22Rv1 (cell line): ENCODE results near the gene CCDC187.
A peak's percentile ranks its signal among the peaks of the same experiment; 100 is the strongest.

Experiments used
- H3K27ac ChIP-seq: fragments of 450-650 bp; 2 replicates; pipeline ENCODE4 v1.5.1; 2017
- CTCF ChIP-seq: fragments of 450-650 bp; IDR thresholded peaks from 2 replicates; pipeline ENCODE4 v1.5.1; 2017; ENCODE audit warnings: mild to moderate bottlenecking
- ZFX ChIP-seq: fragments of 450-650 bp; IDR thresholded peaks from 2 replicates; pipeline ENCODE4 v1.6.1; 2017; ENCODE audit warnings: antibody characterized with exemption, borderline replicate concordance

CCDC187 gene

GRCh38 chr9:136255896-136256890 is 47.7 kb downstream of the CCDC187 start:
- no peak for TF ChIP-seq ZFX
- 0 out of 2 replicates have a peak, but pooled peaks have one; percentile 5 for TF ChIP-seq CTCF
- no peak overlapping the region for H3K27ac ChIP-seq

- TF ChIP-seq ZFX (no peak), CTCF (no peak)
- H3K27ac ChIP-seq, result no peak overlapping the region
Measured at GRCh38 chr9:136255166-136255538, 48.7 kb downstream of the CCDC187 start.

GRCh38 chr9:136254381-136255165 is 49.3 kb downstream of the CCDC187 start:
- no peak for TF ChIP-seq ZFX
- TF ChIP-seq CTCF, result no peak

GRCh38 chr9:136253246-136254130 is 50.4 kb downstream of the CCDC187 start:
- no peak overlapping the region for H3K27ac ChIP-seq
- TF ChIP-seq ZFX (no peak), CTCF (no peak)

More at GRCh38 chr9:136254381-136255165, 49.3 kb downstream of the CCDC187 start:
- H3K27ac ChIP-seq, result no peak overlapping the region

- TF ChIP-seq CTCF, result no peak
- TF ChIP-seq ZFX, result no peak
- no peak overlapping the region for H3K27ac ChIP-seq
Measured at GRCh38 chr9:136252846-136253245, 51.0 kb downstream of the CCDC187 start.

- H3K27ac ChIP-seq, result no peak overlapping the region
- no peak for TF ChIP-seq CTCF
- no peak for TF ChIP-seq ZFX
Measured at GRCh38 chr9:136252281-136252680, 51.6 kb downstream of the CCDC187 start.
